Measurements from ENCODE around the gene SIVA1. TPM values are rescaled to one million over a fixed set of nuclear protein-coding genes. Genes with fewer than 3 reads are reported as not detected.

Gene SIVA1
- total and polyA plus RNA-seq, 2 donors (not counting 1 experiment from before 2014, with no cell fraction given), result 50.7 to 123 TPM

GRCh38 chr14:104715871-104716270 lies 37.1 kb upstream of the SIVA1 start:
- no peak for TF ChIP-seq CTCF (IDR thresholded peaks at IDR 0.05)
- no peak for TF ChIP-seq EZH2 (IDR thresholded peaks at IDR 0.05; ENCODE audit: borderline replicate concordance, insufficient read depth, low read depth, low read length, poor library complexity, severe bottlenecking)
- 94% methylated on average over 12 of the region's 12 CpGs for WGBS (ENCODE audit: insufficient coverage)
- H3K27me3 ChIP-seq (replicated peaks in 1 of 4; ENCODE audit: control extremely low read depth in 1 of 4, control insufficient read depth in 3 of 4, insufficient read depth in 4 of 4, low read length in 3 of 4), result no peaks in the 10 kb centered on the region
- H3K9me3 ChIP-seq (ENCODE audit: control extremely low read depth in 1 of 3, control insufficient read depth in 2 of 3, insufficient read depth in 1 of 3, low read length in 2 of 3), result no peaks in the 10 kb centered on the region
- peaks cover 0 to 39% of the 10 kb centered on the region in 2 experiments for H3K36me3 ChIP-seq (replicated peaks in 1 of 2; ENCODE audit: control extremely low read depth in 1 of 2, control insufficient read depth in 1 of 2, extremely low read depth in 1 of 2, insufficient read depth in 2 of 2, low read length in 1 of 2)
- no peak overlapping the region for H3K27ac Mint-ChIP-seq
- H3K27me3 Mint-ChIP-seq, result no peaks in the 10 kb centered on the region
- H2AFZ ChIP-seq (ENCODE audit: insufficient read depth, low read depth, low read length, poor library complexity, severe bottlenecking), result no peak overlapping the region
- no peaks in the 10 kb centered on the region for H4K20me1 ChIP-seq (ENCODE audit: control insufficient read depth, insufficient read depth, low read length, poor library complexity, severe bottlenecking)
- H3K9ac ChIP-seq (ENCODE audit: low read length), result no peak overlapping the region
- no peaks in the 10 kb centered on the region for H3K79me2 ChIP-seq (ENCODE audit: control insufficient read depth, insufficient read depth, low read length)
- H3K4me3 Mint-ChIP-seq, result no peak overlapping the region
- no peak for DNase-seq
- CTCF ChIA-PET, result interaction anchor here (1.2 kb wide), 1 partner anchor 70 kb away, joined by 3 read pairs; no protein-coding TSS in a partner anchor
- H3K4me1 Mint-ChIP-seq, result no peaks in the 10 kb centered on the region
- H3K4me3 ChIP-seq (ENCODE audit: control extremely low read depth in 1 of 5, extremely low read depth in 1 of 5, insufficient read depth in 1 of 5, low read depth in 2 of 5, low read length in 4 of 5), result no peak overlapping the region
- intact Hi-C loops (cut with micrococcal nuclease), result no loop called here
- no peak for ATAC-seq (ENCODE audit: low read depth)
- no peak overlapping the region for H3K27ac ChIP-seq (ENCODE audit: low read length in 2 of 2)
- POLR2A ChIA-PET, result no interaction called here
- no peak overlapping the region for H3K4me2 ChIP-seq (replicated peaks; ENCODE audit: low read depth, low read length, poor library complexity, severe bottlenecking)
- no peaks in the 10 kb centered on the region for H3K9me3 Mint-ChIP-seq (ENCODE audit: insufficient read depth)
- no peaks in the 10 kb centered on the region for H3K4me1 ChIP-seq (ENCODE audit: control insufficient read depth in 2 of 2, insufficient read depth in 2 of 2, low read length in 2 of 2)

- H3K79me2 ChIP-seq (ENCODE audit: control insufficient read depth, insufficient read depth, low read length), result no peaks in the 10 kb centered on the region
- no peak for ATAC-seq (ENCODE audit: low read depth)
- Mint-ChIP-seq H3K4me1 (no peaks in the 10 kb centered on the region), H3K9me3 (ENCODE audit: insufficient read depth) (no peaks in the 10 kb centered on the region), H3K27me3 (no peaks in the 10 kb centered on the region), H3K27ac (no peak overlapping the region), H3K4me3 (no peak overlapping the region)
- no peak overlapping the region for H3K27ac ChIP-seq (ENCODE audit: low read length in 2 of 2)
- H3K36me3 ChIP-seq (replicated peaks in 1 of 2; ENCODE audit: control extremely low read depth in 1 of 2, control insufficient read depth in 1 of 2, extremely low read depth in 1 of 2, insufficient read depth in 2 of 2, low read length in 1 of 2), result peaks cover 0 to 32% of the 10 kb centered on the region in 2 experiments
- ChIA-PET CTCF (no interaction called here), POLR2A (no interaction called here)
- no peak overlapping the region for H3K4me2 ChIP-seq (replicated peaks; ENCODE audit: low read depth, low read length, poor library complexity, severe bottlenecking)
- H3K27me3 ChIP-seq (replicated peaks in 1 of 4; ENCODE audit: control extremely low read depth in 1 of 4, control insufficient read depth in 3 of 4, insufficient read depth in 4 of 4, low read length in 3 of 4), result no peaks in the 10 kb centered on the region
- no peak overlapping the region for H3K4me3 ChIP-seq (ENCODE audit: control extremely low read depth in 1 of 5, extremely low read depth in 1 of 5, insufficient read depth in 1 of 5, low read depth in 2 of 5, low read length in 4 of 5)
- intact Hi-C loops (cut with micrococcal nuclease), result no loop called here
- H2AFZ ChIP-seq (ENCODE audit: insufficient read depth, low read depth, low read length, poor library complexity, severe bottlenecking), result no peak overlapping the region
- DNase-seq, result no peak
- H3K4me1 ChIP-seq (ENCODE audit: control insufficient read depth in 2 of 2, insufficient read depth in 2 of 2, low read length in 2 of 2), result no peaks in the 10 kb centered on the region
- no peak overlapping the region for H3K9ac ChIP-seq (ENCODE audit: low read length)
- no peaks in the 10 kb centered on the region for H3K9me3 ChIP-seq (ENCODE audit: control extremely low read depth in 1 of 3, control insufficient read depth in 2 of 3, insufficient read depth in 1 of 3, low read length in 2 of 3)
- 95% methylated on average over 8 of the region's 22 CpGs for WGBS (ENCODE audit: insufficient coverage)
- TF ChIP-seq CTCF (IDR thresholded peaks at IDR 0.05), result no peak
- TF ChIP-seq EZH2 (IDR thresholded peaks at IDR 0.05; ENCODE audit: borderline replicate concordance, insufficient read depth, low read depth, low read length, poor library complexity, severe bottlenecking), result no peak
- no peaks in the 10 kb centered on the region for H4K20me1 ChIP-seq (ENCODE audit: control insufficient read depth, insufficient read depth, low read length, poor library complexity, severe bottlenecking)
Observed at GRCh38 chr14:104717137-104717536, 35.8 kb upstream of the SIVA1 start.
